HL-60/S4 (cell line): ENCODE measurements around the gene ERCC6L.

ENCODE experiments used
- in situ Hi-C: fragments of 300-500 bp; cut with MboI; formaldehyde crosslinking; loops from 2 replicates; pipeline ENCODE4 v1.14.3; 2022; ENCODE audit warnings: low sequenced_read_pairs

ERCC6L gene

DNA sequence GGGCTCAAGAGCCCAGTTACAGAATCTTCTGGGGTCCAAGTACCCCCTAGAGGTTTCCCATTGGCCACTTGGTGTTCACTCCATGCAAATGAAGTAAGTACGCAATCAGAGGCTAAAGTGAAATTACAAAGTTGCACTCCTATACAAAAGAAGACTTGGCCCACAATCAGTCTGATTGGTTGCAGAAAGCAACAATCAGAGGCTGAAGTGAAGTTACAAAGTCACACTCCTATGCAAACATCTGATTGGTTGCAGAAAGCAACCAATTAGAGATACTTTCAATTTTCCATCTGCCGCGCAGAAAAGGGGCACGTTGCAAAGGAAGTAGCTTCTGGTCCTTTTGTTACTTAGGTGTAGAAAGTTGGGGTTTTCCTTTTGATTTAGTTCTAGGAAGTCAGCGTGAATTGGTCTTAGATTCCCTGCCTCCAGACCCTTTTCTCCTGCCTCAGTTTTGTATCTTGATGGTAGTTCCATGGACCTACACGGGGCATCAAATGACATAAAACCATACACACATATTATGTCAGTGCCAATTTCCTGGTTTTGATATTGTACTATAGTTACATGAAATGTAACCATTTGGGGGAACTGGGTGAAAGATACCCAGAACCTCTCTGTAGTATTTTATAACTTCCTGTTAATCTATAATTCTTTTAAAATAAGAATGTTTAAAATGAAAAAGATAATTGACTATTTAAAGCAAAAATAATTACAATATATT is 69.7 kb downstream of the ERCC6L start:
- in situ Hi-C loops: no loop called here

- in situ Hi-C loops: no loop called here
These were observed 73.3 kb downstream of the ERCC6L start for GRCh38 chrX:72165551-72165950.

DNA sequence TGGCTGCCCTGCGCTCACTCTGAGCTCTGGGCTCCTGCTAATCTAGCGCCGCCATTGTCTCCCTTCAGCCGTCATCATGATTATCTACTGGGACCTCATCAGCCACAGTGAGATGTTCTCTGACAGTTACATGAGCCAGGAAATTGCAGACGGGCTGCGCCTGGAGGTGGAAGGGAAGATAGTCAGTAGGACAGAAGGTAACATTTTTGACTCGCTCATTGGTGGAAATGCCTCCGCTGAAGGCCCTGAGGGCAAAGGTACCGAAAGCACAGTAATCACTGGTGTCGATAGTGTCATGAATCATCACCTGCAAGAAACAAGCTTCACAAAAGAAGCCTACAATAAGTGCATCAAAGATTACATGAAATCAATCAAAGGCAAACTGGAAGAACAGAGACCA is 79.1 kb downstream of the ERCC6L start:
- in situ Hi-C loops: no loop called here

DNA sequence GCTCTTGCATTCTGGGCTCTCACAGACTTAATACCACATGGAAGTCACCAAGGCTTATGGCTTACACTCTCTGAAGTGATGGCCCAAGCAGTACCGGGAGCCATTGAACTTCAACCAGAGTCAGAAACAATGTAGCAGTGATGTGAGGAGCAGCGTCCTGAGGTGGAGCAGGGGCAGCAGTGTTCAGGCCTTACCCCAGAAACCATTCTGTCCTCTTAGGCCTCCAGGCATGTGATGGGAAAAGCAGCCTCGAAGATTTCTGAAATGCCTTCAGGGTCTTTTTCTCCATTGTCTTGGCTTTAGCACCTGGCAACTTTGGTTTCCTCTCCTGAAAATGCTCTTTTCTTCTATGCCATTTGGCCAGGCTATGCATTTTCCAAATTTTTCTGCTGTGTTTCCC is 80.1 kb downstream of the ERCC6L start:
- in situ Hi-C loops: no loop called here
